Measurements from ENCODE around the gene MUC13. TPM values are rescaled to one million over a fixed set of nuclear protein-coding genes. Genes with fewer than 3 reads are reported as not detected.

Gene MUC13
- total RNA-seq, 1 experiment from 2014 or later: 0.13 TPM

GRCh38 chr3:124895756-124896155 is 38.8 kb downstream of the MUC13 start:
- Histone ChIP-seq H3K36me3 (ENCODE audit: control insufficient read depth, insufficient read depth, low read length) (no peaks in the 10 kb centered on the region), H3K27me3 (ENCODE audit: control insufficient read depth, insufficient read depth, low read length) (no peaks in the 10 kb centered on the region), H3K4me3 (ENCODE audit: low read depth in 2 of 2, low read length in 2 of 2) (no peak overlapping the region), H3K9me3 (ENCODE audit: control insufficient read depth, insufficient read depth, low read depth, low read length) (no peaks in the 10 kb centered on the region), H3K4me1 (ENCODE audit: control insufficient read depth, insufficient read depth, low read length) (peaks cover 9% of the 10 kb centered on the region), H3K27ac (ENCODE audit: low read length) (no peak overlapping the region)
- in situ Hi-C loops (cut with HindIII; ENCODE audit: low pct_unique_long_range_greater_than_20kb, low sequenced_read_pairs) (no loop called here), intact Hi-C loops (cut with micrococcal nuclease; ENCODE audit: unreplicated experiment) (no loop called here)
- no peak for TF ChIP-seq SIN3A (IDR thresholded peaks at IDR 0.05; ENCODE audit: borderline replicate concordance, insufficient read depth, low read depth, low read length)
- TF ChIP-seq TCF7L2 (IDR thresholded peaks at IDR 0.05; ENCODE audit: low read depth, low read length): no peak
- TF ChIP-seq REST (IDR thresholded peaks at IDR 0.05; ENCODE audit: insufficient read depth in 1 of 2, low read depth in 2 of 2, low read length in 1 of 2): no peak
- no peak for TF ChIP-seq POLR2AphosphoS5 (IDR thresholded peaks at IDR 0.05; ENCODE audit: low read depth, low read length)
- no peak for TF ChIP-seq CTCF (IDR thresholded peaks at IDR 0.05)
- POLR2A ChIA-PET: interaction anchor here (1.0 kb wide), 1 partner anchor 8 kb away, joined by 9 read pairs; the partner anchor contains the start of gene ITGB5
- DNase-seq (ENCODE audit: low read depth, low spot score) (no peak), ATAC-seq (no peak)
- BruUV-seq (replicated peaks): no TSS peak
- CTCF ChIA-PET: interaction anchor here (0.6 kb wide), 1 partner anchor 66 kb away, joined by 9 read pairs; no protein-coding TSS in a partner anchor

- TF ChIP-seq REST (IDR thresholded peaks at IDR 0.05; ENCODE audit: insufficient read depth in 1 of 2, low read depth in 2 of 2, low read length in 1 of 2): no peak
- TF ChIP-seq SIN3A (IDR thresholded peaks at IDR 0.05; ENCODE audit: borderline replicate concordance, insufficient read depth, low read depth, low read length): no peak
- TF ChIP-seq CTCF (IDR thresholded peaks at IDR 0.05): no peak
- no peak for TF ChIP-seq POLR2AphosphoS5 (IDR thresholded peaks at IDR 0.05; ENCODE audit: low read depth, low read length)
- no peak for TF ChIP-seq TCF7L2 (IDR thresholded peaks at IDR 0.05; ENCODE audit: low read depth, low read length)
- no peak overlapping the region for H3K27ac ChIP-seq (ENCODE audit: low read length)
- no TSS peak for BruUV-seq (replicated peaks)
- ATAC-seq (no peak), DNase-seq (ENCODE audit: low read depth, low spot score) (no peak)
- intact Hi-C loops (cut with micrococcal nuclease; ENCODE audit: unreplicated experiment) (no loop called here), in situ Hi-C loops (cut with HindIII; ENCODE audit: low pct_unique_long_range_greater_than_20kb, low sequenced_read_pairs) (no loop called here)
- H3K36me3 ChIP-seq (ENCODE audit: control insufficient read depth, insufficient read depth, low read length): no peaks in the 10 kb centered on the region
- ChIA-PET POLR2A (no interaction called here), CTCF (interaction anchor here (0.6 kb wide), 1 partner anchor 133 kb away, joined by 4 read pairs; no protein-coding TSS in a partner anchor)
- H3K4me1 ChIP-seq (ENCODE audit: control insufficient read depth, insufficient read depth, low read length): peaks cover 5% of the 10 kb centered on the region
- H3K27me3 ChIP-seq (ENCODE audit: control insufficient read depth, insufficient read depth, low read length): no peaks in the 10 kb centered on the region
- H3K4me3 ChIP-seq (ENCODE audit: low read depth in 2 of 2, low read length in 2 of 2): no peak overlapping the region
- no peaks in the 10 kb centered on the region for H3K9me3 ChIP-seq (ENCODE audit: control insufficient read depth, insufficient read depth, low read depth, low read length)
Observed at GRCh38 chr3:124893526-124893925, 41.0 kb downstream of the MUC13 start.

Data from Panc1 (cell line).